ENCODE data around the gene SREBF1. TPM values are rescaled to one million over a fixed set of nuclear protein-coding genes. Genes with fewer than 3 reads are reported as not detected.

The SREBF1 gene
- polyA plus RNA-seq, 1 of the 3 experiments (the other 2 are of a cell fraction) = 20.4 TPM

- no peak for DNase-seq
- H3K27ac ChIP-seq (ENCODE audit: low read depth in 2 of 2, low read length in 1 of 2) = peak overlapping the region in 1 of 2 experiments; percentile 19; a peak in 1 of 4 replicates
- peaks cover 1 to 30% of the 10 kb centered on the region in 2 experiments; a peak in 2 of 4 replicates for H3K4me1 ChIP-seq (ENCODE audit: control insufficient read depth in 1 of 2, insufficient read depth in 2 of 2, low read depth in 1 of 2, low read length in 1 of 2)
- no peak overlapping the region for H3K4me2 ChIP-seq
- POLR2A ChIA-PET = no interaction called here
- H3K4me3 ChIP-seq (ENCODE audit: low read depth in 2 of 2, low read length in 1 of 2) = no peak overlapping the region
- WGBS (ENCODE audit: low lambda C conversion rate) = 94% methylated on average over 12 of the region's 25 CpGs
- no peaks in the 10 kb centered on the region for H3K9me3 ChIP-seq
- CTCF ChIA-PET = interaction anchor here (2.7 kb wide), 1 partner anchor 14 kb away, joined by 14 read pairs; no protein-coding TSS in a partner anchor
- peaks cover 0 to 62% of the 10 kb centered on the region in 2 experiments for H3K36me3 ChIP-seq (replicated peaks in 1 of 2; ENCODE audit: control insufficient read depth in 1 of 2, insufficient read depth in 2 of 2, low read length in 1 of 2)
- peaks cover 32% of the 10 kb centered on the region for H4K20me1 ChIP-seq (ENCODE audit: insufficient read depth)
- no peaks in the 10 kb centered on the region for H3K9me2 ChIP-seq
- no peaks in the 10 kb centered on the region for H3K27me3 ChIP-seq (ENCODE audit: insufficient read depth)
- no peaks in the 10 kb centered on the region; the same call in 1 of the 2 replicates for H3K79me2 ChIP-seq (ENCODE audit: insufficient read depth)
- no peak overlapping the region for H2AFZ ChIP-seq (ENCODE audit: low read depth)
- H3F3A ChIP-seq (replicated peaks; ENCODE audit: insufficient read depth) = no peaks in the 10 kb centered on the region
- H3K9ac ChIP-seq = no peak overlapping the region
- no peak for TF ChIP-seq USF1 (IDR thresholded peaks at IDR 0.05; ENCODE audit: borderline replicate concordance, low read depth)
- TF ChIP-seq RCOR1 (IDR thresholded peaks at IDR 0.05; ENCODE audit: low read length) = no peak
- no peak for TF ChIP-seq SIN3A (IDR thresholded peaks at IDR 0.05; ENCODE audit: borderline replicate concordance, low read depth, low read length)
- no peak for TF ChIP-seq NRF1 (IDR thresholded peaks at IDR 0.05; ENCODE audit: low read depth, low read length)
- no peak for TF ChIP-seq MAX (IDR thresholded peaks at IDR 0.05; ENCODE audit: low read depth)
- TF ChIP-seq YY1 (IDR thresholded peaks at IDR 0.05; ENCODE audit: low read depth) = no peak
- TF ChIP-seq ZBTB33 (IDR thresholded peaks at IDR 0.05; ENCODE audit: borderline replicate concordance, low read depth) = no peak
- no peak for TF ChIP-seq TEAD4 (IDR thresholded peaks at IDR 0.05; ENCODE audit: borderline replicate concordance, insufficient read depth)
- no peak for TF ChIP-seq RFX5 (IDR thresholded peaks at IDR 0.05; ENCODE audit: low read length)
- no peak for TF ChIP-seq CTCF (IDR thresholded peaks at IDR 0.05)
- no peak for TF ChIP-seq CHD2 (IDR thresholded peaks at IDR 0.05; ENCODE audit: low read length, partially characterized antibody)
- no peak for TF ChIP-seq ELF1 (IDR thresholded peaks at IDR 0.05)
Observed at GRCh38 chr17:17798010-17798556, 38.7 kb downstream of the SREBF1 start.
